ENCODE data around the gene PCDHGA1.

DNA sequence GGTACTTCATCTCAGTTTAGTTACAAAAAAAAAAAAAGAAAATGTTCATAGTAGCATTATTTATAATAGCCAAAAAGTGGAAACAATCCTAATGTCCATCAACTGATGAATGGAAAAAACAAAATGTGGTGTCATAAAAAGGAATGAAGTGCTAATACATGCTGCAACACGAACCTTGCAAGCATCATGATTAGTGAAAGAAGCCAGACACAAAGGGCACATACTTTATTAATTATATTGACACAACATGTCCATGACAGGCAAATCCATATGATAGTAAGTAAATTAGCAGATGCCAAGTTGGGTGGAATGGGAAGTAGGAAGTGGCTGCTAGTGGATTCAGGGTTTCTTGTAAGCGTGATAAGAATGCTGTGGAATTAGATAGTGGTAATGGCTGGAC lies 212.7 kb downstream of the PCDHGA1 start:
- TF ChIP-seq CTCF (IDR thresholded peaks at IDR 0.05; ENCODE audit: poor library complexity, severe bottlenecking) (no peak), REST (IDR thresholded peaks at IDR 0.05; ENCODE audit: borderline replicate concordance) (no peak)
